NCI-H128 (cell line): Measurements from ENCODE around the gene TEX51.

Experiments used
- DNase-seq: peaks from one replicate; lab custom pipeline; 2025; ENCODE audit not compliant: unreplicated experiment; lab: John Stamatoyannopoulos, UW

TEX51 gene

DNA sequence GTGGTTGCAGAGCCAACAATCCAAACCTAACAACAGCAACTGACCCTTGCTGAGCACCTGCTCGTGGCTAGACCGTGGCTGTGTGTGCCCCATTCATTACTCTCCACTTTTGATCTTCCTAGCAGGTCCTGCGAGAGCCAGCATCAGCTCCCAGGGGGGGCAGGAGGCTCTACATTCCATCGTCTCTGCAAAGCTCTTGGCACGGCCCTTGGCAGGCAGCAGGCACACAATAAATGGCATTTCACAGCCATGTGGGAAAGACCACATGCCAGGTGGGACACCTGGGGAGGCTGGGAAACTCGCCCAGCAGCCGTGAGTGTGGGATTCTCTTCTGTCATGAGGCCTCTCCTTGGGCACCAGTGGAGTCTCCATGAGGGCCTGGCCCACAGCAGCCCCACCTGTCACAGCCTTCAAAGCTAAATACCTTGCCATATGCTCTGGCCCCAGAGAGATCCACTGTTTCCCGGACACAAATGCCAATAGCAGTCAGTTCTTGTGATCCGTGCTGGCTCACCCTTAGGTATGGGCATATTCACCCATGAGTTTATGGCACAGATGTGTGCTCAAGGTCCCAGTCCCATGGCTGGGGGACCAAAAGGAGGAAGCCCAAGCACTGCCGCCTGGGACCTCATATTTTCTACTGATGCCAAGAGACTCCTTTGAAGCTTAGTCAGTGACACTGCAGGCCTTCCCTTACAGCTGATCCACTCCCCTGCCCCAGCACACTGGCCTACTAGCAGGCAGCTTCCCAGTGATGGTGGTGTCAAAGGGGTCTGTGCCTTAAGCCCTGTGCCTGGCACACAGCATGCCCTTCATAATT lies 6.8 kb upstream of the TEX51 start:
- no peak for DNase-seq

DNA sequence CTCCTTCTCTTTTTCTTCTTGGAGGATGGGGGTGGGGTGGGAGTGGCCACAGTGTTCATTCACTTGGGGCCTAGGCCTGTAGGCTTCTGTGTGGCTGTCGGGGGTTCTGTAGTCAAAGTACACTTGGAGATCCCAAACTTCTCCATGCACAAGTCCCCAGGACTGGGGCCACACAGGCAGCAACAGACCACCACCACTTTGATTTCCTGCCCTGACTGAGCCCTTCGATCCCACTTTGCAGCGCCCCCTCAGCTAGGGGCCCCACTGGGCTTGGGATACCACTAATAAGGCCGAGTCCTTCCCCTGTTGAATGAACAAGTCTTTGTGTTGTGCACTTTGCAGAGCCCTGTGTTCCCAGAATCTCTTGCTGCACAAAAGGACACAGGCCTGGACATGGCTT lies 5.5 kb upstream of the TEX51 start:
- no peak for DNase-seq

DNA sequence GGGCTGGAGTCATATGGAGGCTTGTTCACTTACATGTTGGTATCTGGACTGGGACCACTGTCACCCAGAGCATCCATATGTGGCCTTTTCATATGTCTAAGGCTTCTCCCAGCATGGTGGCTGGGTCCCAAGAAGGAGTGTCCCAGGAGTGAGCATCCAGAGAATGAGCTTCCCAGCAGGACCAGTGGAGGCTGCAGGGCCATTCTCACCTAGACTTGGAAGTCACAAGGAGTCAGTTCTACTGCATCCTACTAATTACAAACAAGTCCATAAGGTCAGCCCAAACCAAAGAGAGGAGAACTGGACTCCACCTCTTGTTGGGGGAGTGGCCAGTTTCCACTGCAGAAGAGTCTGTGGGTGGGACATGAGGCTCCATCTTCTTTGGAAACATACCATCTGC lies 5.1 kb upstream of the TEX51 start:
- no peak for DNase-seq

DNA sequence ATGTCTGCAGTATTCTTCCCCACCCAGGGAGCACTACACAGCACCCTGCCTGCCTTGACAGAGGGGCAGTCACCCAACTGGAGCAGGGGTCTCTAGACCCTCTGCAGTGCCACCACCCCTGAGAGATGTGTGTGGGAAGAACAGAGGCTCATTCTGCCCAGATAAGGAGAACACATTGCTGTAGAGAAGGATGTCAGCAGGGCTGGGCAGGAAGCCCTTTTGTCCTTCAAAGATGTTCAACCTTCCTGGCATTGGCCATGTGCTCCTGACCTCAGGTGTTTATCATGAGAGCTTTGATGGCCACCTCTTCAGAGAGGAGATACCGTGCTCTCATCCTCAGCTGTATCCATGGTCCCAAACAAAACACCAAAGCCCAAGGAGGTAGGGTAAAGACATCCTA lies 4.6 kb upstream of the TEX51 start:
- no peak for DNase-seq

DNA sequence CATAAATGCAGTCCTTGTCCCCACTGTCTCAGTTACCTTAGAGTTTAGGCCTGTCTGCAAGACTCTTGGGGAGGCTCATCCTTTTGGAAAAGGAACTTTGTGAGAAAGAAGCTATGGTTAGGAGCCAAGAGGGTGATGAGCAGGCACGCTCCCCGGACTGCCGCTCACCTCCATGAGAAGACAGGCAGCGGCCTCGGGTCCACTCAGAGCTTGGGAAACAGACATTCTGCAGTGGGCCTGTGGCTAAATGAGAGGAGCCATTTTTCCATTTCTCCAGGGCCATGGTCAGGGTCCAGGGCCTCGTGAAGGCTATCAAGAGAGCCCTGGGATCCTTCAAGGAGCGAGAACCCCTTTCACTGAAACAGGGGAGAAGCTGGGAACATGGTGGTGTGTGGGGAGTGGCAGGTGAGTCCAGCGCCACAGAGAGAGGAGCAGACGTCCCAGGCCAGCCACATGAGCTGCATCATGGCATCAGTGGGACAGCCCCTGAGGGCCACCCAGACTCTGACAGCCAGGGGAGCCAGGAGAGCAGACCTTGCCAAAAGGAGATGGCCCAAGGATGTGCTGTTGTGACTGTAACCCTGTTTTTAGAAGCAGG lies 4.0 kb upstream of the TEX51 start:
- no peak for DNase-seq

DNA sequence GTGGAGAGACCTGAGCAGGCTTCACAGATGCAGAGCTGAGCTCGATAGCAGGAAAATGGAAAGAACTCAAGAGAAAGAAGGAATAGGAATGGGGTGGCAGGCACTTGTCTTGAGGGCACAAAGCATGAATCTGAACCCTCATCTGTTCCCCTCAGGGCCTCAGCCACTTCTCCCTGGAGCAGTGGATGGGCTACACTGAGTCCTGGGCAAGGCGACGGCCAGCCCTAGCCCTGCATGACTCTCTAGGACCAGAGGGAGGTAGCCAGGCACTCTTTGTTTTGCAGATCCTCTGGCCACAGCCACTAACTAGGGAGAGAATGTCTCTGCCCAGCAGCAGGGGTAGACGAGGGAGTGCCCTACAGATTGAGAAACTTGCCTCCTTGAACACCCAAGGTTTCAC lies 3.4 kb upstream of the TEX51 start:
- DNase-seq: no peak

DNA sequence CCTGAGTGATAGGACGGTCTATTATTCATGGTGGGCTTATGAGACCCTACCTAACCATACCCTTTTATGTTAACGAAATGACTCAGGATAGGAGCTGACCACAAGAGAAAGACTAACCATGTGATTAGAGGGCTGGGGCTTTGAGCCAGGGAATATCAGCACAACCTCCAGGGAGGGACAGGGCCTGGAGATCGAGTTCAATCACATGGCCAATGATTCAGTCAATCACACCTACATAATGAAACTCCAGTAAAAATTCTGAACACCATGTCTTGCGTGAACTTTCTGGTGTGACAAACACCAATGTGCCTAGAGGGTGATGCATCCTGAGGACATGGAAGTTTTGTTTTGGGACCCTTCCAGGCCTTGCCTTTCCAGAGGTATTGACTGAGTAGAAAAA lies 2.2 kb upstream of the TEX51 start:
- DNase-seq: no peak

DNA sequence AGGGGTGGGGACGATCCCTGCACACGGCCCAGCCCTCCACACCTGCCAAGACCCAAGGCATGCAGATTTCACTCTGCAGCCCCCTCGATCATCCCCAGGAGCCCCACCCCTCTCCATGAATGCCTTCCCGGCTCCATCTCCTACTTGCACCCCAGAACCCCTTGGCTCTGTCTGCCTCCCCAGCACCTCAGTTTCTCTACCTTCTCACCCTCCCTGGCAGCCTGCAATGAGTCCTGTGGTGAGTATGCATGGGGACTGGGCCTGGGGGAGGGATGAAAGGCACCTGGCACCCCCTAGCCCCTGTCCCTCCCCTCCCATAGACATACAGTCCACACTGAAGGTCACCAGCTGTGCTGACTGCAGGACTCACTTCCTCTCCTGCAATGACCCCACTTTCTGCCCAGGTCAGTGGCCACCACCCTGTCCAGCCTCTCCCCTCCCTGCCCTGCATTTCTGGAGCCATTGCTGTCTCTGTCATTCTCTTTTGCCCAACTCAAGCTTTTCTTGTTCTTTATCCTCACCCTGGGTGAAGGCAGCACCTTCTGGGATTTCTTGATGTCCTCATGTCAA lies 1.0 kb downstream of the TEX51 start:
- no peak for DNase-seq

DNA sequence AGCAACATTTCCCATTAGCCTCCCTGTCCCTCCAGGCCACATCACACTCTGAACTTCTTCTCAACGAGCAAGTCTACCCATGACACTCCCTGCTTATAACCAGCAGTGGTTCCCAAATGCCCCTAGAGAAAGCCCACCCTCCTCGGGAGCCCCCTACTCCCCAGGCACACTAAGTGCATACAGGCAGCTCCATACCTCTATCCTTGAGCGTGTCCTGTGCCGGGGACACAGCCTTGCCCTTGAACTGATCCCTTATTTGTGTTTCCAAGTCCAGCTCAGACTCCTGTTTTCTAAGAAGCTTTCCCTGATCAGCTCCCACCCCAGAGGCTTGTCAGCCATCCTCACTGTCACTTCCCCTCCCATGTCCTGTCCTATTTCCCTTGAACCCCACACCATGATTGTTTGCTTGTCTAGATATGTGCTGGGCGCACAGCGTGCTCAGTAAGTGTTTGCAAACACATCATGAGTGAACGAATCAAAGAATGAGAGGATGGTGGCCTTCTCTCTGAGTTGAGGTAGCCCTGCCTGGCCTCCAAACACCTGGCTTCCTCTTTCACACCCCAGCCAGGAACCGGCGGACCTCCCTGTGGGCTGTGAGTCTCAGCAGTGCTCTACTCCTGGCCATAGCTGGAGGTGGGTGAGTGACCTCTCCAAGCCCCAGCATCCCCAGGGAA lies 2.1 kb downstream of the TEX51 start:
- DNase-seq: no peak

DNA sequence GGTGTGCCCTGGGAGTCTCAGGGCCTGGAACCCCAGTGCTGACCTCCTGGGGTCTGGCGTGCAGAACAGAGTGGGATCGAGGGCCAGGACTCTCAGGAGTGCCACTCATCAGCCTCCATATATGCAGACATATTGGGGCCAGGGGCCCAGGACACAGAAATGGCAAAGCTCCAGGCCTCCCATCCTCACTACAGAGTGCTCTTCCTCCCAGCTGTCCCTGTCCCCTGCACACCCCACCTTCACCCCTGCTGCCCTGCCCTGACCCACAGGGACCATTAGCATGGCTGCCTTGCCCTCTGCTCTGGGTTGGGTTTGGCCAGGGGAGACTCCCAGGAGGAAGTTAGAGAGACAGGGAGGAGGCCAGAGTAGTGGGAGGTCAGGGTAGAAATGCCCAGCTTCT lies 2.8 kb downstream of the TEX51 start:
- DNase-seq: no peak

DNA sequence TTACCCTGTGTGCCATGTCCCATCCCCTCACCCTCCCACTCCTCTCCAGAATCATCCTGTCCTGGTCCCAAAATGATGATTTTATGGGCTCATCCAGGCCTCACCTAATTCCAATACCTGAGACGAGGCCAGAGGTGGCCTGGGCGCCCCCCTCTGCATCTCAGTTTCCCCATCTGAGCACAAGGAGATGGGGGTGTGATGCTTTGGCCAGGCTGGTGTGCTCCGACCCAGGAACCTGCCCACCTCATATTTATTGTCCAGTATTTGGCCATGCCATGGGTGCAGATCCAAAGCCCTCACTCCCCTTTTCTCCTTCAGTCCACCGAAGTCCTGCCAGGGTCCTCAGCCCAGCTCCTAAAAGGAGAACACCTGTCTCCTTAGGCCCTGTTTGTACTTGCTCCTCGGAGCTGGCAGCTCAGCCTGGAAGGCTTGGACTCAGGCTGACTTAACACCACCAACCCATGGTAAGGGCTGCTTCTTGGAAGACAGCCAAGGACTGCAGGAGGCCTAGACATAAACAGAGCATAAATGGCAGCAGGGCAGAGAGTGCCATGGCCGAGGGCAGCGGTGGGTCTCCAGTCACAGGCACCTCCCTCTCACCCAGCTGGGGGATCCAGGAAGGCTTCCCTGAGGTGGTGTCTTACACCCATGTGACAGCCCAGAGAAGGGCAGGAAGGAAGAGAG lies 3.6 kb downstream of the TEX51 start:
- DNase-seq: no peak

DNA sequence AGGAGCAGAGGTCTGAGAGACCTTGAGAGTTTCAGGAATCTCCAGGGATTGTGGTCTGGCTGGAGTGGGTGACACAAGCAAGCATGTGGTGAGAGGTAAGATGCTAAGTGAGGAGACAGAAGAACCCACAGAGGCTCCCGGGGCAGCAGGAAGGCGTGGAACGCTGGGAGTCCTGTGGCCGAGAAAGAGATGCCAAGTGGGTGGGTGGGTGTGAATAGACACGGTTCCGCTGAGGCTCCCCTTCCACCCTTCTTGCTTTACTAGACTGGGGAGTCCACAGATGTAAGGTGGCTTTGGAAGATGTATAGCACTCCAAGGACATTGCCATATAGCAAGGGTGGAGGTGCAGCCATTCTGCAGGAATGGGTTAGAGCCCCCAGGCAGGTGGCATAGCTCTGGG lies 4.2 kb downstream of the TEX51 start:
- no peak for DNase-seq

DNA sequence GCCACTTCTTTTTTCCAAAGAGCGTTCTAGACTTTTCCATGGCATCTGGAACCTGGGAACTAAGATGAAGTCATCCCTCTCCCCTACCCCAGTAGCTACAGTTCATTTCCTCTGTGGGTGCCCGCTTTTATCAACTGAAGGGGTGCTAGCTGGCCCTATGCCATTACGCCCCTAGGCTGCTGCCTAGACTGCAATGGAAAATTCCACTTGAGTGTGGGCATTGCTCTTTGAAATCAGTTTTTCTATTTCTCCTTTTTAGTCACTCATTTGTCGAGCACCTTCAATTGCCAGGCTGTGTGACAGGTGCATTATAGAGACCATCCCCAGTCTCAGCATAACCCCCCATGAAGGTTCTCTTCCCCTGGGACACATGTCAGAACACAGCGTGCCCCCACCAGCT lies 7.3 kb downstream of the TEX51 start:
- DNase-seq: no peak

DNA sequence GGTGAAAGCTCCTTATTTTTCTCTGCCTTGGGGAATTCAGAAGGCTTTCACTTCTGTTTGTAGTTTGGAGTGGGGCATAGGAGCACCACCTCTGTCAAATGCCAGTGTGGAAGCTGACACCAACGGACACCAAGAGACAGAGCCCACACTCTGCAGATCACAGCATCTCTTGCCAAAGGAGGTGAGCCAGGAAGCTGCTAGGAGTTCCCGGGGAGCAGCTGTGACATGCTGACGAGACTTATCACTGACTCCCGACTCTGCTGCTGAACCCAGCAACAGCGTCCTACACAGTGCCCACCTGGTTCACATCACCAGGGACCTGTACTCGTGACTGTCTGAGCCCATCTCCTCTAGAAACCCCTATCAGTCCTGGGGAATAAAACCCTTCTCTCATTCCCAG lies 8.1 kb downstream of the TEX51 start:
- DNase-seq: no peak

DNA sequence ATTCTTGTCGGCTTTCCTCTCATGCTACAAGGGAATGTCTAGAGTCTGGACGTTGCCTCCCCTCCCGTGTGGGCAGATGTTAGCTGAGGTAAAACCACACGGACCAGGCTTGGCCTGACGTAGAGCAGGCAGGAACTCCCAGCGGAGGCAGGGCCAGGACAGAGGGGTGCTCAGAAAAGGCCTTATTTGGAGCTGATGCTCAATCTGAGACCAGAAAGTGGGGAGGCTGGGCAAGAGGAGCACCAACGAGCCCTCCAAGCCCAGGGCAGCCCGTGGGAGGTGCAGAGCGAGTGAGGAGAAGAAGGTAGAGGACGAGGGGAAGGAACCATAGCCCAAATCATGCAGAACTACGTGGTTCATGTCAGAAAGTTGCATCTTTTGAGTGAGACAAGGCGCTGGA lies 9.0 kb downstream of the TEX51 start:
- no peak for DNase-seq

DNA sequence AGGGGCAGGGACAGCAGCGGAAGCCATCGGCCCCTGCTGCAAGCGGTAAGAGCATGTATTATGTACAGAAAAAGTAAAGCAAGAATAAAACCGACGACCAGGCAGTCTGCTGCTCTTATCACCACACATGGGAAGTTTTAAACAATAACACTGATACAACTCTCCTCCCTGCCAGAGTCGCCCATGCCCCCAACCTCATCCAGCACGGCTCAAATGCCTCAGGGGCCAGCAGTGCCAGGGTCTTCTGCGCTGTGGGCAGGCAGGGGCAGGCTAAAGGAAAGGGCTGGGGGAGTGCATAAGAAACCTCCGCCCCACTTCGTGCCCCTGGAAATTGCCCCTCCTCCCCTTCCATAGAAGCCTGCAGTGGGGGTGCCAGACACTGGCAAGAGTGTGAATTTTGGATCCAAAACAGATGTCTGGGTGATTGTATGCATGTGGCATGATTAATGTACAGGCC lies 10.1 kb downstream of the TEX51 start:
- no peak for DNase-seq

DNA sequence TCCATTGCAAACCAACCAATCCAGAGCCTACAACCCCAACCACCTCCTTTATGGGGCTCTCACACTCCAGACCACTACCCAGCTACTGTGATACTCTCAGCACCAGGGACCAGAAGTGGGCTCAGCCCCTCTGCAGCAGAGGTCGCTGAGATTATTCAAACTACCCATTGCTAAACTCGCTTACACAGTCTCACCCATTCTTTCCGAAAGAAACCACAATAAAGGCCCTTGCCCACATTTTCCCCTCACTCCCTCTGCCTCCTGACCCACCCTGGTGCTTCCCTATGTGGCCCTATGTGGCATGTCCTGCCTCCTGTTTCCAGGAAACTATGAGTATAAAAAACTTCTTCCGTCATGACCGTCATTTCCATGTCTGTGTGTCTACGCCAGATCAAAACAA lies 10.7 kb downstream of the TEX51 start:
- DNase-seq: no peak

DNA sequence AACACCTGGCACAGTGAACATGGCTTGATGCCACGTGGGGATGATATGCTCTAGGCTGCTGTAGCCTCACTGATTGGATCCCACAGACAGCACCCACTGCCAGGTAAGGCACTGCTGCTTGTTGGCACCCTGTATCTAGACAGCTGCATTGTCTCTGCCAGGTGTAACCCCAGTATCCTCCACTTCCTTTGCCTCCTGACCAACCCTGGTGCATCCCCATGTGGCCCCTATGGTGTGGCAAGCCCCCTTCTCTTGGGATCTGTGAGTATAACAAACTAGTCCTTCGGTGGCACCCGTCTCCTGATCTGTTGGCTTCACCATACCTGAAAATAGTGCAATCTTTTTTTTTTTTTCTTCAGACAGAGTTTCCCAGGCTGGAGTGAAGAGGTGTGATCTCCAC lies 11.1 kb downstream of the TEX51 start:
- DNase-seq: no peak

DNA sequence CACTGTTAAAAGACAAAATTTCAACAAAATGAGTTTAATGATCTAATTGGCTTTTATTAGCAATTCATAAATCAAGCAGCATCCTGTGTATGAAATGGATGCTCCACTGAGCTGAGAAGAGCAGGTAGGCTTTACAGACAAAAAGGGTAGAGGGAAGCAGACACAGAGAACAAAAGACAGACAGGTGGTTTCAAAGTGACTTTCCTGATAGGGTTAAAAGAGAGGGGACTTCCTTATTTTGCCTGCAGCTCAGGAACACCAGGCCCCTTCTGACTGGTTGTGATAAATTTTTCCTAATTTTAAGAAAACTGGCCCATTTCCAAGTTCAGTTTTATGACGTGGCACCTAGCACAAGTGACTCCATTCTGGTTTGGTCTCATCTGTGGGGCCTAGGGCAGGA lies 11.9 kb downstream of the TEX51 start:
- DNase-seq: no peak

DNA sequence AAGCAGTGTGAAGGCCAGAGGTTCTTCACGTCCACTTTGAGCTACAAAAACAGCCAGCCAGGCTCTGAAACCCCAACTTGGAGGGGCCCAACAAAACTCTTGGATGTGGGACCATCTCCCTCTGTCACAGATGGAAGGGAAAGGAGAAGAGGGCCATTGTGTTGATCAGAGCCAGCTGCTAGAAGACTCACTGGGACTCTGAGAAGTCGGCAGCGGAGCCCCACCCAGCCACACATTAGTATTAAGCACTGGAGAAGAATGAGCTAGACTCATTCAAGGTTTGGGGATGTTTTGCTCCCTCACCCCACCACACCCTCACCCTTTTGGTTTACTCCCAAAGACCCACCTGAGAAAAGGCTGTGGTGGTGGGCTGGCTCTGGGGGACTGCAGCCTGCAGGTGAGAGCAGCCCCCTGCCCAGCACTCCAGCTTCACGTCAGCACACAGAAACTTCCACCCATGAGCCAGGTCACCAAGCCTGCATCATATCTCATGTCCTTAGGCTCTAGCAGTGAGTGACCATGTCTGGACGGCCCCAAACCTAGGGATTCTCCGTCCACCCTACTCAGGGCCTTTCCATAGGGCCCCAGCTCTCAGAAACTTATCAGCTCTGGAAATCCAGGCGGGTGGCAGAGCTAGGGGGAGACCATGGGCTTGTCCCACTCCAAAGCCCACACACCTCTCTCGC lies 12.6 kb downstream of the TEX51 start:
- DNase-seq: no peak

DNA sequence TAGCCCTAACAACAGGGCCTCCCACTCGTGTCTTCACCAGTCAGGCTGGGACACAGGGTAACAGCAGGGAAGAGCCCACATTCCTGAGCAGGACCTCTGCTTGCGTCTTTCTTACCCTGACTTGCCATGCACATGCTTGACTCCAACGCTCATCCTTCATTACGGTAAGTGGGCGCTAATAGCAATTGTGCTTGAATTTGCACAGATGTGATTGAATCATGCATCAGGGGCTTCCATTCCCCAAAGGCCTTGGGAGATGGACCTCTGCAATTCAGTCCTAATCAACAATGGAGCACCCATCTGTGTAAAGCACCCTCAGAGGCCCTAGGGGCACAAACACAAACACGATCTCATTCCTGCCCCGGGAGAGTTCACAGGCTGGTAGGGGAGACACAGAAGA lies 13.5 kb downstream of the TEX51 start:
- DNase-seq: no peak
